K562 (cell line): ENCODE results near the gene SERPINF2. TPM values are rescaled to one million over a fixed set of nuclear protein-coding genes. Genes with fewer than 3 reads are reported as not detected.

Experiments
- ATAC-seq: fragments of 200-7000 bp; cut with Tn5 transposase; 3 replicates; pipeline ENCODE4 v1.9.1; 2020; ENCODE audit warnings: moderate library complexity
- BruUV-seq: library from RNA; stranded (reverse); fragments of 400-500 nt; replicated peaks from 2 replicates; lab custom pipeline; 2021; lab: Mats Ljungman, UMichigan
- CTCF ChIA-PET: fragments of 300-600 bp; formaldehyde crosslinking; extraction: SDS; loops from one replicate; lab custom pipeline; 2021; ENCODE audit warnings: low intra/inter-chr PET ratio; lab: Yijun Ruan, JAX
- POLR2A ChIA-PET: fragments of 300-600, 350-650 bp; sonication (Branson Sonifier 250); formaldehyde crosslinking; extraction: SDS; loops from one replicate; lab custom pipeline; 2021; ENCODE audit warnings: antibody characterized with exemption, inconsistent platforms; lab: Yijun Ruan, JAX
- DNase-seq, 4 experiments: peaks; one replicate each; pipeline versions ENCODE4 v3.0.0 to v3.0.0-alpha.2; 2011 to 2018; ENCODE audit warnings: low spot score in 3 of 4, mixed read lengths in 3 of 4; ENCODE audit errors: extremely low read depth in 1 of 4
- FAIRE-seq: peaks from 2 replicates; lab custom pipeline; 2011; peaks lifted over from hg19 to GRCh38; lab: Jason Lieb, UNC
- H2AFZ ChIP-seq: 2 replicates; pipeline ENCODE4 v1.6.0; 2011; ENCODE audit warnings: low read depth, low read length, control low read depth, inconsistent platforms
- H3K27ac ChIP-seq: fragments of 200-600 bp; 3 replicates; pipeline ENCODE4 v1.8.0; 2011; ENCODE audit warnings: low read depth, mild to moderate bottlenecking, control low read depth, inconsistent platforms, low read length, moderate library complexity, mixed read lengths; ENCODE audit errors: extremely low read depth
- H3K27me3 ChIP-seq, 2 experiments: fragments of 300-600 bp in 1 of 2; 2 replicates in 1 of 2; 3 replicates in 1 of 2; pipeline versions ENCODE4 v1.6.0 to v1.8.0; 2011; ENCODE audit warnings: inconsistent platforms in 2 of 2, low read length in 2 of 2, mild to moderate bottlenecking in 1 of 2, mixed read lengths in 1 of 2, moderate library complexity in 1 of 2; ENCODE audit not compliant: control insufficient read depth in 2 of 2, insufficient read depth in 2 of 2
- H3K36me3 ChIP-seq: fragments of 300-600 bp; 3 replicates; pipeline ENCODE4 v1.8.0; 2011; ENCODE audit warnings: mild to moderate bottlenecking, low read length, inconsistent platforms; ENCODE audit not compliant: control insufficient read depth, insufficient read depth
- H3K4me1 ChIP-seq, 2 experiments: fragments of 200-600 bp in 1 of 2; replicated peaks in 1 of 2; 2 replicates in 1 of 2; 3 replicates in 1 of 2; pipeline versions ENCODE4 v1.5.1 to v1.8.0; 2011; ENCODE audit warnings: inconsistent platforms in 2 of 2, low read length in 2 of 2, mild to moderate bottlenecking in 1 of 2, mixed read lengths in 1 of 2, moderate library complexity in 1 of 2; ENCODE audit not compliant: control insufficient read depth in 2 of 2, insufficient read depth in 2 of 2
- H3K4me2 ChIP-seq: 2 replicates; pipeline ENCODE4 v1.6.1; 2011; ENCODE audit warnings: low read length, control low read depth, inconsistent platforms, mixed read lengths; ENCODE audit not compliant: insufficient read depth
- H3K4me3 ChIP-seq: fragments of 200-600 bp; sonication (generic), shearing (Covaris generic); 2 replicates; pipeline ENCODE4 v1.5.1; 2016; ENCODE audit warnings: control low read depth, inconsistent platforms
- H3K79me2 ChIP-seq: fragments of 200-600 bp; 3 replicates; pipeline ENCODE4 v1.8.0; 2011; ENCODE audit warnings: low read length, inconsistent platforms; ENCODE audit not compliant: control insufficient read depth, insufficient read depth
- H3K9ac ChIP-seq, 2 experiments: 2 replicates each; pipeline versions ENCODE4 v1.6.0 to v1.6.1; 2011; ENCODE audit warnings: low read depth in 2 of 2, low read length in 2 of 2, control low read depth in 1 of 2, inconsistent platforms in 1 of 2, mild to moderate bottlenecking in 1 of 2, mixed read lengths in 1 of 2; ENCODE audit not compliant: insufficient read depth in 1 of 2
- H3K9me1 ChIP-seq: one replicate; pipeline ENCODE4 v1.6.0; 2011; ENCODE audit warnings: inconsistent platforms, mild to moderate bottlenecking, low read length, moderate library complexity; ENCODE audit not compliant: control insufficient read depth, insufficient read depth
- H3K9me3 ChIP-seq: replicated peaks from 2 replicates; pipeline ENCODE4 v1.5.1; 2011; ENCODE audit warnings: low read depth, low read length, inconsistent platforms; ENCODE audit not compliant: control insufficient read depth, insufficient read depth
- H4K20me1 ChIP-seq: replicated peaks from 2 replicates; pipeline ENCODE4 v1.6.1; 2011; ENCODE audit warnings: low read length, inconsistent platforms, mixed read lengths; ENCODE audit not compliant: control insufficient read depth, insufficient read depth
- CCNT2 ChIP-seq: IDR thresholded peaks from 2 replicates; pipeline ENCODE4 v1.6.1; 2011; ENCODE audit warnings: borderline replicate concordance, low read depth, mild to moderate bottlenecking, moderate library complexity, mixed read lengths, low read length; ENCODE audit not compliant: insufficient read length; ENCODE audit errors: extremely low read depth
- CTBP1 ChIP-seq: fragments of 450-650 bp; IDR thresholded peaks from 2 replicates; pipeline ENCODE4 v1.6.1; 2016; ENCODE audit warnings: borderline replicate concordance
- FOXM1 ChIP-seq, 2 experiments: fragments of 450-650 bp in 1 of 2; sonication (generic) in 1 of 2; formaldehyde crosslinking in 1 of 2; IDR thresholded peaks; 2 replicates each; pipeline versions ENCODE4 v1.6.1 to v1.9.0; 2017 to 2022; ENCODE audit warnings: low read depth in 2 of 2, mild to moderate bottlenecking in 2 of 2, missing genetic modification reagents in 1 of 2, moderate library complexity in 1 of 2
- HMBOX1 ChIP-seq: sonication (generic); IDR thresholded peaks from 2 replicates; pipeline ENCODE4 v1.6.1; 2016
- KLF13 ChIP-seq: fragments of 450-650 bp; IDR thresholded peaks from 2 replicates; pipeline ENCODE4 v1.6.1; 2016; ENCODE audit warnings: missing genetic modification characterization, low read depth, mild to moderate bottlenecking, missing compliant biosample characterization, moderate library complexity, borderline replicate concordance
- MEF2D ChIP-seq: conservative IDR thresholded peaks from 2 replicates; pipeline ENCODE4 v1.6.1; 2016; ENCODE audit warnings: low read depth, missing genetic modification characterization, missing compliant biosample characterization
- NR2C2 ChIP-seq, 2 experiments: fragments of 200-800 bp in 1 of 2; sonication (Bioruptor generic) in 1 of 2; sonication (generic) in 1 of 2; formaldehyde crosslinking in 1 of 2; IDR thresholded peaks; 2 replicates each; pipeline versions ENCODE4 v1.6.1 to v1.8.0; 2016 to 2022; ENCODE audit warnings: mild to moderate bottlenecking in 1 of 2, missing compliant biosample characterization in 1 of 2, missing genetic modification characterization in 1 of 2, missing genetic modification reagents in 1 of 2
- PHB2 ChIP-seq: fragments of 450-650 bp; IDR thresholded peaks from 2 replicates; pipeline ENCODE4 v1.6.1; 2017; ENCODE audit warnings: low read depth
- TSC22D4 ChIP-seq: fragments of 450-650 bp; IDR thresholded peaks from 2 replicates; pipeline ENCODE4 v1.6.1; 2016; ENCODE audit warnings: missing genetic modification characterization, missing biosample characterization, control low read depth
- ZNF224 ChIP-seq: sonication (generic); formaldehyde crosslinking; IDR thresholded peaks from 2 replicates; pipeline ENCODE4 v1.8.0; 2022; ENCODE audit warnings: mild to moderate bottlenecking, missing genetic modification reagents
- WGBS: fragments of 100-300 bp; shearing (Covaris generic); methylation state at CpG from one replicate; pipeline ENCODE4 v1.1.6; 2016; ENCODE audit warnings: low coverage, mixed read lengths; ENCODE audit not compliant: insufficient coverage; ENCODE audit errors: missing lambda C conversion rate; 5-methylcytosine and 5-hydroxymethylcytosine counted together
- in situ Hi-C: fragments of 300-500 bp; cut with MboI; formaldehyde crosslinking; loops from 4 replicates; pipeline ENCODE4 v1.15.0; 2018; ENCODE audit warnings: inconsistent platforms, mixed read lengths
- intact Hi-C: fragments of 100-400 bp; cut with micrococcal nuclease; formaldehyde crosslinking; loops from 2 replicates; pipeline ENCODE4 v1.14.2; 2022
- polyA plus RNA-seq, 8 experiments: library from polyadenylated mRNA; depleted of rRNA in 4 of 8; stranded (reverse) in 5 of 8; unstranded in 3 of 8; fragments of >200 nt; fragmentation: Nextera tagmentation in 2 of 8; fragmentation: Illumina TruSeq in 1 of 8; extraction: Ambion mirVana in 2 of 8; extraction: Trizol in 1 of 8; gene quantifications; 2 replicates each; pipeline versions ENCODE4 v1.2.1 to v1.2.3, GENCODE V29; 2011 to 2014; ENCODE audit warnings: inconsistent platforms in 1 of 8, missing spikeins in 1 of 8
- total RNA-seq, 7 experiments: library from RNA; depleted of rRNA in 6 of 7; stranded (reverse); fragments of >200 nt in 6 of 7; fragmentation: Illumina TruSeq in 2 of 7; extraction: Trizol in 2 of 7; gene quantifications; 2 replicates each; pipeline versions ENCODE4 v1.2.1 to v1.2.3, GENCODE V29; 2011 to 2021; ENCODE audit warnings: low replicate concordance in 1 of 7
- TF ChIP-seq, protein P1 (sequence below): fragments of 450-650 bp; formaldehyde crosslinking; IDR thresholded peaks from 2 replicates; pipeline ENCODE4 v1.4.0; 2020; ENCODE audit warnings: mild to moderate bottlenecking, mixed read lengths

Gene SERPINF2
- total and polyA plus RNA-seq, 9 of the 15 experiments (the other 6 are each of a cell fraction or from before 2014, with no cell fraction given): 0.22 TPM; not detected in 8

GRCh38 chr17:1796800-1797199 lies 54.1 kb downstream of the SERPINF2 start:
- H3K9me1 ChIP-seq: no peaks in the 10 kb centered on the region
- no peaks in the 10 kb centered on the region for H3K79me2 ChIP-seq
- H3K4me3 ChIP-seq: no peak overlapping the region
- no peak overlapping the region for H3K27ac ChIP-seq
- DNase-seq (no peak), FAIRE-seq (no peak), ATAC-seq (no peak)
- CTCF ChIA-PET: no interaction called here
- H3K4me1 ChIP-seq: peaks cover 22 to 23% of the 10 kb centered on the region in 2 experiments; a peak in 4 of 5 replicates
- no peak overlapping the region for H3K4me2 ChIP-seq
- H3K9me3 ChIP-seq: no peaks in the 10 kb centered on the region
- no peaks in the 10 kb centered on the region for H4K20me1 ChIP-seq
- no peaks in the 10 kb centered on the region for H3K27me3 ChIP-seq
- intact Hi-C loops: no loop called here
- BruUV-seq: no TSS peak
- TF ChIP-seq FOXM1 (IDR thresholded peaks at IDR 0.05; ENCODE audit: low read depth): no peak
- TF ChIP-seq FOXM1 (CRISPR knock-in tag; IDR thresholded peaks at IDR 0.05; ENCODE audit: low read depth): no peak
- no peak for TF ChIP-seq CCNT2
- TF ChIP-seq ZNF224 (CRISPR knock-in tag): no peak
- no peak for TF ChIP-seq NR2C2 (CRISPR knock-in tag; IDR thresholded peaks at IDR 0.05)
- TF ChIP-seq NR2C2 (tag; IDR thresholded peaks at IDR 0.05): no peak
- TF ChIP-seq HMBOX1: no peak
- TF ChIP-seq CTBP1: no peak
- TF ChIP-seq, protein P1, sequence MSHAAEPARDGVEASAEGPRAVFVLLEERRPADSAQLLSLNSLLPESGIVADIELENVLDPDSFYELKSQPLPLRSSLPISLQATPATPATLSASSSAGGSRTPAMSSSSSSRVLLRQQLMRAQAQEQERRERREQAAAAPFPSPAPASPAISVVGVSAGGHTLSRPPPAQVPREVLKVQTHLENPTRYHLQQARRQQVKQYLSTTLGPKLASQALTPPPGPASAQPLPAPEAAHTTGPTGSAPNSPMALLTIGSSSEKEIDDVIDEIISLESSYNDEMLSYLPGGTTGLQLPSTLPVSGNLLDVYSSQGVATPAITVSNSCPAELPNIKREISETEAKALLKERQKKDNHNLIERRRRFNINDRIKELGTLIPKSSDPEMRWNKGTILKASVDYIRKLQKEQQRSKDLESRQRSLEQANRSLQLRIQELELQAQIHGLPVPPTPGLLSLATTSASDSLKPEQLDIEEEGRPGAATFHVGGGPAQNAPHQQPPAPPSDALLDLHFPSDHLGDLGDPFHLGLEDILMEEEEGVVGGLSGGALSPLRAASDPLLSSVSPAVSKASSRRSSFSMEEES (CRISPR knock-in tag): peak; percentile 1; the same call in 1 of the 2 replicates
- 0 out of 2 replicates have a peak, but pooled peaks have one; percentile 54 for TF ChIP-seq MEF2D (tag)
- TF ChIP-seq PHB2: no peak
- TF ChIP-seq KLF13 (tag): no peak
- TF ChIP-seq TSC22D4: no peak
- in situ Hi-C loops: no loop called here
- peaks cover 19% of the 10 kb centered on the region; the same call in 2 of the 3 replicates for H3K36me3 ChIP-seq
- no peak overlapping the region for H3K9ac ChIP-seq
- no peak overlapping the region for H2AFZ ChIP-seq
- 7% methylated on average over 1 of the region's 1 CpG for WGBS
- POLR2A ChIA-PET: interaction anchor here (0.7 to 1.2 kb wide), 3 partner anchors 32 to 122 kb away, joined by 3 to 5 read pairs (median 3); no protein-coding TSS in a partner anchor
